GM19438 (cell line): ENCODE data around the gene EIF3B.
"Not testable (repeated sequence)": the region's sequence is repeated elsewhere in the genome, so short reads cannot be mapped to it uniquely, and the experiment has no call there.

ENCODE experiments used
- ATAC-seq: cut with Tn5 transposase; IDR thresholded peaks from one replicate; pipeline ENCODE4 v1.9.1; 2021; ENCODE audit warnings: low read depth; ENCODE audit not compliant: unreplicated experiment

EIF3B gene

DNA sequence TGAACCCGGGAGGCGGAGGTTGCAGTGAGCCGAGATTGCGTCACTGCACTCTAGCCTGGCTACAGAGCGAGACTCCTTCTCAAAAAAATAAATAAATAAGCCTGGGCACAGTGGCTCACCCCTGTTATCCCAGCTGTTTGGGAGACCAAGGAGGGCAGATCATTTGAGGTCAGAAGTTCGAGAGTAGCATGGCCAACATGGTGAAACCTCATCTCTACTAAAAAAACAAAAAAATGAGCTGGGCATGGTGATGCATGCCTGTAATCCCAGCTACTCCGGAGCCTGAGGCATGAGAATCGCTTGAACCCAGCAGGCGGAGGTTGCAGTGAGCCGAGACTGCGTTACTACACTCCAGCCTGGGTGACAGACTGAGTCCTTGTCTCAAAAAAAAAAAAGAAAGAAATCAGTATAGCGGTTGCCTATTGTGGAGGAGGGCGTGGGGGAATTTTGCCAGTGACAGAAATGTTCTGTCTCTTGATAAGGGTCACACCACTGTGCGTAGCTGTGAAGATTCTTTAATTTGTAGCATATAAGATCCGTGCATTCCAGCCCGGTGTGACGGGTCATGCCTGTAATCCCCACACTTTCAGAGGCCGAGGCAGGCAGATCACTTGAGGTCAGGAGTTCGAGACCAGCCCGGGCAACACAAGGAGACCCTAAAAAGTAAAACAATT is 17.9 kb upstream of the EIF3B start:
- ATAC-seq = no peak

DNA sequence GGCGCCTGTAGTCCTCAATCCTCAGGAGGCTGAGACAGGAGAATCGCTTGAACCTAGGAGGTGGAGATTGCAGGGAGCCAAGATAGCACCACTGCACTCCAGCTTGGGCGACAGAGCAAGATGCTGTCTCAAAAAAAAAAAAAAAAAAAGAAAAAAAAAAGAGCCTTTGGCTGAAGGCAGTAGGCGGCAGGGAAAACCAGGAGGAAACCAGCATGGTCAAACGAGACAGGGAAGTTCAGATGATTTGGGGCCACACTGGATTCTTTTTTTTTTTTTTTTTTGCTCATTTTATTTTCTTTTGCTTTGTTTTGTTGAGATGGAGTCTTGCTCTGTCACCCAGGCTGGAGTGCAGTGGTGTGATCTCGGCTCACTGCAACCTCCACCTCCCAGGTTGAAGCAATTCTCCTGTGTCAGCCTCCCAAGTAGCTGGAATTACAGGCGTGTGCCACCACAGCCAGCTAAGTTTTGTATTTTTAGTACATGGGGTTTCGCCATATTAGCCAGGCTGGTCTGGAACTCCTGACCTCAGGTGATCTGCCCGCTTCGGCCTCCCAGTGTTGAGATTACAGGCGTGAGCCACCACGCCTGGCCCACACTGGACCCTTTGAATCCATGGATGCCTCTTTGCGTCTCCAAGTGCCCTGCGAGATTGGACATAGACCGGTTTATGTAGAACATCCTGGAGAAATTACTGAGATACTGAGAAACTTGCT is 7.1 kb upstream of the EIF3B start:
- ATAC-seq = not testable (repeated sequence)

GRCh38 chr7:2350055-2350454 is 4.6 kb upstream of the EIF3B start:
- no peak for ATAC-seq

- no peak for ATAC-seq
Observed at GRCh38 chr7:2350861-2351260, 3.8 kb upstream of the EIF3B start.

- peak; percentile 1 for ATAC-seq
Observed at GRCh38 chr7:2353113-2353935, 1.3 kb upstream of the EIF3B start.

DNA sequence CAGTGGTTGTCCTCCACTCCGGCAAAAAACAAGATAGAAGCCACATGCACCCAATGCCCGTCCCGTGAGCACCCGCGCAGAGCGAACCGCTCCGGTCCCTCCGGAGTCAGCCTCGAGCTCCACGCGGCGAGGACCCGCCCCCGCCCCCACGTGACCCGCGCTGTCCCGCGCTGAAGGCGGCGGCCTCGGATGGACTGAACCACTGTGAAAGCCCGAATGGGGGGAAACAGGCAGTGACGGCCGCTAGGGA is 766 bp upstream of the EIF3B start:
- peak; percentile 49 for ATAC-seq

- peak; percentile 20 for ATAC-seq
Observed at GRCh38 chr7:2354939-2355704, 495 bp downstream of the EIF3B start.

- ATAC-seq = no peak
Observed at GRCh38 chr7:2355705-2356008, 1.0 kb downstream of the EIF3B start.

- no peak for ATAC-seq
Observed at GRCh38 chr7:2357165-2357564, 2.5 kb downstream of the EIF3B start.

- ATAC-seq = no peak
Observed at GRCh38 chr7:2357571-2357970, 2.9 kb downstream of the EIF3B start.

DNA sequence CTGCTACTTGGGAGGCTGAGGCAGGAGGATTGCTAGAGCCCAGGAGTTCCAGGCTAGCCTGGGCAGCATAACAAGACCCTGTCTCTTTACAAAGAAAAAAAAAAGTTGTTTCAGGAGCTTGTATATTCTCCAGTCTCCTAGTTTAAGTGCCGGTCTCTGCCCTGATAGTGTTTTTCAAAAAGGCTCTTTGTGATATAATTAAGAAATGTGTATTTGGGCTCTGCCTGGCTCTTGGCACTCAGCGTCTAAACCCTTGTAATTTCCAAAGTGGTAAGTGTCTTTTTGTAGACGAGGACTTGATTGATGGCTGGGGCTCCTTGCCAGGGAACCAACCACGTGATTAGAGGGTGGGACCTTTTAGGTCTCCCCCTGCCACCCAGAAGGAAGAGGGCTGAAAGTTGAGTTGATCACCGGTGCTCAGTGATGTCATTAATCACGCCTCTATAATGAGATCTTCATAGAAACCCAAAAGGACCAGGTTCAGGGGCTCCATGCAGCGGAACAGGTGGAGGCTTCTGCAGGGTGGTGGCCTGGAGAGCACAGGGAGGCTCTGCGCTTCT is 4.4 kb downstream of the EIF3B start:
- ATAC-seq = no peak

- no peak for ATAC-seq
Observed at GRCh38 chr7:2359610-2360009, 5.0 kb downstream of the EIF3B start.

DNA sequence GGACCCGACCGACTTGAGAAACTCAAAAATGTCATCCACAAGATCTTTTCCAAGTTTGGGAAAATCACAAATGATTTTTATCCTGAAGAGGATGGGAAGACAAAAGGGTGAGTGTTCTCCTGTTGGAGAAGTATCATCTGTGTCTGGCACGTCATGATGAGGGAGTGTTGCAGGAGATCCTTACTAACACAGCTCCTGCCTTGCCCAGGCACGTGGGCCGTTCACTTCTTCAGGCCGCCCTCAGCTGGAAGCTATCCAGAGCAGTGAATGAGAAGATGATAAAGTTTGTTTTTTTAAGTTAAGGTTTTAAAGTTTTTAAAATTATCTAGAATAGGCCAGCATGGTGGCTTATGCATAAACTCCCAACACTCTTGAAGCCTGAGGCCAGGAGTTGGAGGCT is 6.2 kb downstream of the EIF3B start:
- ATAC-seq = no peak

GRCh38 chr7:2362385-2363088 is 7.9 kb downstream of the EIF3B start:
- no peak for ATAC-seq

DNA sequence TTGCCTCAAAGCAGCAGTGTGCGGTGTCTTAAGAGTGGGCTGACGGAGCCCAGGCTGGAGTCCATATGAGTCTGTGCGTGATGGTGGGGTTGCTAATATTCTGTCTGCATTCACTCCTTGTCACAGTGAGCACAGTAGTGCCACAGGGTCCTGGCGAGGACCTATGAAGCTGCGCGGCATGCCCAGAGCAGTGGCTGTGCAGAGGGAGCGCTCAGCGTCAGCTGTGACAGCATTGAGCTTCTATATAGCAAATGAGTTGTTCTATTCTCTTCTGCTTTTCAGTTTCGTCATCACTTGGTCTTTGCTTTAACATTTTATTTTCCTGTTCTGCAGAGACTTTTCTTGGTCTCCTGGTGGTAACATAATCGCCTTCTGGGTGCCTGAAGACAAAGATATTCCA is 14.5 kb downstream of the EIF3B start:
- ATAC-seq = no peak

GRCh38 chr7:2371329-2371728 is 16.7 kb downstream of the EIF3B start:
- ATAC-seq = no peak

GRCh38 chr7:2372724-2373123 is 18.1 kb downstream of the EIF3B start:
- ATAC-seq = no peak

GRCh38 chr7:2373124-2373556 is 18.5 kb downstream of the EIF3B start:
- no peak for ATAC-seq

DNA sequence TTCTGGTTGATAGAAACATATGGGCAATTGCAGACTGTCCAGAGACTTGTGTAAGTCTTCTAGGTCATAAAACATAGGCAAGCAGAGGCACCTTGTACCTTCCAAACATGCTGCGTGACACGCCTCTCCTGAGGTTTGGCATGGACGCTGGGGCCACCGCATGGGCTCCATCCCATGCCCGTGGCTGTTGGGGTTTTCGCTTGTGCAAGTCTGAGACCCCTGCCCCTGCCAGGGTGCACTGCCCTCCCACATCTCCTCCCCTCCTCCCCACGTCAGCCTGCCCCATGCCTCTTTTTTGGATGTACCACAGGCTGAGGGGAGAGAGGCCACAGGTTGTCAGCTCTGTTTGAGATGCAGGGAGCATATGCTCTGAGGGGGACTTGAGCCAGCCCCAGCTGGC is 19.0 kb downstream of the EIF3B start:
- ATAC-seq = no peak

GRCh38 chr7:2374401-2374800 is 19.8 kb downstream of the EIF3B start:
- ATAC-seq = no peak
